HCEC 1CT (cell line): ENCODE data around the gene PSD2.
"Not testable (repeated sequence)": the region's sequence is repeated elsewhere in the genome, so short reads cannot be mapped to it uniquely, and the experiment has no call there.

Source experiments
- DNase-seq: peaks from one replicate; pipeline ENCODE4 v3.0.0-alpha.2; 2017

PSD2 gene

GRCh38 chr5:139792655-139793054 lies 3.0 kb upstream of the PSD2 start:
- not testable (repeated sequence) for DNase-seq

GRCh38 chr5:139794067-139794846 lies 1.4 kb upstream of the PSD2 start:
- DNase-seq = no peak

GRCh38 chr5:139796061-139796806 lies 626 bp downstream of the PSD2 start:
- DNase-seq = no peak

- DNase-seq = no peak
Observed at GRCh38 chr5:139797335-139797734, 1.7 kb downstream of the PSD2 start.

- no peak for DNase-seq
Observed at GRCh38 chr5:139797856-139798510, 2.4 kb downstream of the PSD2 start.

- DNase-seq = no peak
Observed at GRCh38 chr5:139798883-139799282, 3.3 kb downstream of the PSD2 start.

- DNase-seq = no peak
Observed at GRCh38 chr5:139799359-139799758, 3.8 kb downstream of the PSD2 start.

GRCh38 chr5:139803978-139804377 lies 8.4 kb downstream of the PSD2 start:
- no peak for DNase-seq

- DNase-seq = no peak
Observed at GRCh38 chr5:139804800-139805397, 9.3 kb downstream of the PSD2 start.

- no peak for DNase-seq
Observed at GRCh38 chr5:139805545-139805944, 9.9 kb downstream of the PSD2 start.

GRCh38 chr5:139806111-139806510 lies 10.5 kb downstream of the PSD2 start:
- no peak for DNase-seq

GRCh38 chr5:139806726-139807646 lies 11.4 kb downstream of the PSD2 start:
- no peak for DNase-seq

GRCh38 chr5:139807647-139808030 lies 12.0 kb downstream of the PSD2 start:
- no peak for DNase-seq

- DNase-seq = no peak
Observed at GRCh38 chr5:139808481-139809330, 13.1 kb downstream of the PSD2 start.

- DNase-seq = no peak
Observed at GRCh38 chr5:139809331-139809810, 13.8 kb downstream of the PSD2 start.

GRCh38 chr5:139810341-139811273 lies 15.0 kb downstream of the PSD2 start:
- no peak for DNase-seq

GRCh38 chr5:139811274-139811607 lies 15.6 kb downstream of the PSD2 start:
- DNase-seq = no peak

GRCh38 chr5:139812323-139812722 lies 16.7 kb downstream of the PSD2 start:
- no peak for DNase-seq

GRCh38 chr5:139812836-139813805 lies 17.5 kb downstream of the PSD2 start:
- DNase-seq = no peak
